A673 (cell line): ENCODE measurements around the gene ZCCHC18.

Source experiments
- CTCF ChIP-seq: fragments of 300-800, 200-600 bp; sonication (generic); conservative IDR thresholded peaks from 2 replicates; pipeline ENCODE4 v1.5.1; 2017; ENCODE audit warnings: low read depth, mild to moderate bottlenecking, antibody characterized with exemption, low read length, moderate library complexity, mixed read lengths
- EZH2 ChIP-seq: fragments of 200-600 bp; sonication (generic); IDR thresholded peaks from 2 replicates; pipeline ENCODE4 v1.6.1; 2017; ENCODE audit warnings: borderline replicate concordance, low read depth, mild to moderate bottlenecking, mixed read lengths, antibody characterized with exemption, low read length; ENCODE audit not compliant: poor library complexity, severe bottlenecking

- TF ChIP-seq CTCF (no peak), EZH2 (no peak)
These were observed 14.5 kb downstream of the ZCCHC18 start for GRCh38 chrX:104126856-104127255.
